Fibroblast of lung (primary cell): Measurements from ENCODE around the gene PSTPIP2. TPM values are rescaled to one million over a fixed set of nuclear protein-coding genes. Genes with fewer than 3 reads are reported as not detected.

Experiments used
- DNase-seq, 2 donors: peaks; one replicate each; pipeline versions ENCODE4 v3.0.0 to v3.0.0-alpha.2; 2010; ENCODE audit warnings: low read depth in 2 of 2
- H2AFZ ChIP-seq: 2 replicates; pipeline ENCODE4 v1.5.1; 2012; ENCODE audit warnings: low read length, control low read depth, inconsistent platforms
- H3K27ac ChIP-seq: 2 replicates; pipeline ENCODE4 v1.5.1; 2011; ENCODE audit warnings: low read length, control low read depth; ENCODE audit not compliant: insufficient read depth
- H3K27me3 ChIP-seq: 2 replicates; pipeline ENCODE4 v1.5.1; 2011; ENCODE audit warnings: mild to moderate bottlenecking, low read length; ENCODE audit not compliant: control insufficient read depth, insufficient read depth
- H3K36me3 ChIP-seq: 2 replicates; pipeline ENCODE4 v1.5.1; 2011; ENCODE audit warnings: low read length; ENCODE audit not compliant: control insufficient read depth, insufficient read depth
- H3K4me1 ChIP-seq: 2 replicates; pipeline ENCODE4 v1.5.1; 2011; ENCODE audit warnings: low read length; ENCODE audit not compliant: control insufficient read depth, insufficient read depth; ENCODE audit errors: extremely low read depth
- H3K4me2 ChIP-seq: 2 replicates; pipeline ENCODE4 v1.5.1; 2011; ENCODE audit warnings: low read length, control low read depth; ENCODE audit not compliant: insufficient read depth; ENCODE audit errors: extremely low read depth
- H3K4me3 ChIP-seq, 4 experiments: fragments of 200-600 bp in 1 of 4; sonication (generic) in 1 of 4; replicated peaks in 1 of 4; 2 replicates each; pipeline ENCODE4 v1.5.1; 2011 to 2016; ENCODE audit warnings: low read length in 4 of 4, low read depth in 3 of 4, mild to moderate bottlenecking in 3 of 4, control low read depth in 2 of 4, inconsistent platforms in 1 of 4, mixed read lengths in 1 of 4; ENCODE audit not compliant: insufficient read depth in 1 of 4; ENCODE audit errors: control extremely low read depth in 1 of 4
- H3K79me2 ChIP-seq: 2 replicates; pipeline ENCODE4 v1.5.1; 2012; ENCODE audit warnings: mild to moderate bottlenecking, low read length, inconsistent platforms; ENCODE audit not compliant: control insufficient read depth, insufficient read depth
- H3K9ac ChIP-seq: 2 replicates; pipeline ENCODE4 v1.5.1; 2011; ENCODE audit warnings: mild to moderate bottlenecking, low read length, control low read depth; ENCODE audit not compliant: insufficient read depth
- H3K9me3 ChIP-seq: 2 replicates; pipeline ENCODE4 v1.5.1; 2012; ENCODE audit warnings: low read depth, low read length; ENCODE audit not compliant: control insufficient read depth, insufficient read depth
- H4K20me1 ChIP-seq: 2 replicates; pipeline ENCODE4 v1.5.1; 2011; ENCODE audit warnings: low read length; ENCODE audit not compliant: control insufficient read depth, insufficient read depth; ENCODE audit errors: extremely low read depth
- CTCF ChIP-seq, 2 donors: IDR thresholded peaks in 1 of 2; conservative IDR thresholded peaks in 1 of 2; 1 replicate in 1 of 2; 2 replicates in 1 of 2; pipeline ENCODE4 v1.5.1; 2011 to 2012; ENCODE audit warnings: low read length in 2 of 2, control low read depth in 1 of 2, inconsistent platforms in 1 of 2, low read depth in 1 of 2, mild to moderate bottlenecking in 1 of 2
- EZH2 ChIP-seq: IDR thresholded peaks from 2 replicates; pipeline ENCODE4 v1.5.1; 2012; ENCODE audit warnings: low read length, control low read depth, mild to moderate bottlenecking; ENCODE audit errors: missing control alignments
- polyA plus RNA-seq, 2 donors: library from polyadenylated mRNA; depleted of rRNA in 1 of 2; stranded (reverse) in 1 of 2; unstranded in 1 of 2; fragments of >200 nt; gene quantifications; 2 replicates each; pipeline ENCODE4 v1.2.1, GENCODE V29; 2011 to 2012; ENCODE audit warnings: missing spikeins in 1 of 2
- total RNA-seq: library from RNA; depleted of rRNA; stranded (reverse); fragments of >200 nt; gene quantifications from 2 replicates; pipeline ENCODE4 v1.2.1, GENCODE V29; 2014

PSTPIP2 gene
- total and polyA plus RNA-seq, 2 donors (not counting 1 experiment from before 2014, with no cell fraction given): 13.4 to 18.4 TPM

DNA sequence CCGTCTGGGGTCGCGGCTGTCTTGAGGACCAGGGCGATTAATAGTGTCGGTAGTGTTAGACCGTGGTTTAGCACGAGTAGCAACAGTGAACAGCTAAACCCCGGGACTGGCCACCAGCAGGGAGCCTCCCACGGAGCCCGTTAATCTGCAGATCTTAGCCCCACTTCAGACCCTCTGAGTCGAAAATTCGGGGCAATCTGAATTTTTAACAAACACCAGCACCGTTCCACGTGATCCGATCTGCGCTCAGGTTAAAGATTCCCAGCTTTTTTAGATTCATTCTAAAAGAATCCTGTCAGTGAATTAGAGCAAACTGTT, 26.5 kb upstream of the PSTPIP2 start:
- peaks cover 3% of the 10 kb centered on the region for H3K4me1 ChIP-seq
- H3K4me3 ChIP-seq: peak overlapping the region; percentile 1 to 91 (median 74)
- no peaks in the 10 kb centered on the region for H3K9me3 ChIP-seq
- H3K27me3 ChIP-seq: no peaks in the 10 kb centered on the region
- H3K79me2 ChIP-seq: peaks cover 43% of the 10 kb centered on the region
- peak overlapping the region; percentile 73 for H3K4me2 ChIP-seq
- TF ChIP-seq EZH2: no peak
- TF ChIP-seq CTCF (conservative IDR thresholded peaks at IDR 0.05 in 1 of 2, IDR thresholded peaks at IDR 0.05 in 1 of 2; ENCODE audit: low read depth in 1 of 2, low read length in 2 of 2): no peak
- no peaks in the 10 kb centered on the region for H4K20me1 ChIP-seq
- H3K27ac ChIP-seq: peak overlapping the region; percentile 83
- peak overlapping the region; percentile 52 for H3K9ac ChIP-seq
- peak overlapping the region; percentile 95 for H2AFZ ChIP-seq
- no peak for DNase-seq
- H3K36me3 ChIP-seq: peaks cover 2% of the 10 kb centered on the region

DNA sequence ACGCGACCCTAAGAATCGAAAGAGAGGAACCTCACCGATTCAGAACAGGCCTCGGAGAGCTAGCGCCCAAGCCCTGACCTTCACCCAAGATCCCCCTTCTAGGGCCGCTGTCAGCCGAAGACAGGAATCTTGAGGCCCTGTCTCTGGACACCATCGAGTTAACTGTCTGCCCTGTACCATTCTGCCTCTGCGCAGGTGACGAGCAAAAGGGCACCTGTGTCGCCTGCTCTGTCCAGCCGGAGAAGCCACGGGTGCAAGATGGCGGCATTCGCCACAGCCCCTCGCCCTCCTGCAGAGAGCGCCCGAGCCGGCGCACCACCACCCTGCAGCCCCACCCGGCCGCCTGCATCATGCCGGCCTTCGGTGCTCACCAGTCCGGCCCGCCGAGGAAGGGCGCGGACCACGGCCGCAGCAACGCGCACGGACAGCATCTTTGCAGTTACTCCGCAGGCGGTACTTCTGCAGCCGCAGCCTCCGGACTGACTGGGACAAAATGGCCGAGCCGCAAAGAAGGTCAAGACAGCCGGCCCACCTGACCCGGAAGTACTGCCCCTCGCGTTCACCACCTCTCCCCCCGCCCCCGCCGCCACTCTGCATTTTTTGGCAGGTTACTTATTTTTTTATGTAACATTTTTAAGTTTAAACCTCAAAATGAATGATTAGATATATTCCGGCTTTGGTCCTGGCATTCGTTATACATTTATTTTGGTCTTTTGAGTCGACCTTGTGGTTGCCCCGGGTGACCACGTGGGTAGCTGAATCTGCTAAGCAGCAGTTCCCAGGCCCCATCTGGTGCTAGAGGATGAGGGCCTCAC, 25.9 kb upstream of the PSTPIP2 start, which contains the start of gene ATP5F1A:
Gene ATP5F1A, minus strand, starts transcription at position 496 of the 815 bp plus-strand sequence. Its CDS starts 65 bp downstream, at position 431.
- peak; percentile 77 to 84 for DNase-seq
- TF ChIP-seq CTCF (conservative IDR thresholded peaks at IDR 0.05 in 1 of 2, IDR thresholded peaks at IDR 0.05 in 1 of 2; ENCODE audit: low read depth in 1 of 2, low read length in 2 of 2) (no peak), EZH2 (no peak)
- no peaks in the 10 kb centered on the region for H3K9me3 ChIP-seq
- peaks cover 4% of the 10 kb centered on the region for H3K36me3 ChIP-seq
- peak within 1 kb of the TSS; percentile 78 for H3K4me2 ChIP-seq
- peaks cover 49% of the 10 kb centered on the region for H3K79me2 ChIP-seq
- peak within 1 kb of the TSS; percentile 64 to 95 (median 88) for H3K4me3 ChIP-seq
- no peaks in the 10 kb centered on the region for H4K20me1 ChIP-seq
- H3K4me1 ChIP-seq: peaks cover 3% of the 10 kb centered on the region
- peak within 1 kb of the TSS; percentile 95 for H2AFZ ChIP-seq
- peak within 1 kb of the TSS; percentile 78 for H3K9ac ChIP-seq
- no peaks in the 10 kb centered on the region for H3K27me3 ChIP-seq
- peak within 1 kb of the TSS; percentile 83 for H3K27ac ChIP-seq

DNA sequence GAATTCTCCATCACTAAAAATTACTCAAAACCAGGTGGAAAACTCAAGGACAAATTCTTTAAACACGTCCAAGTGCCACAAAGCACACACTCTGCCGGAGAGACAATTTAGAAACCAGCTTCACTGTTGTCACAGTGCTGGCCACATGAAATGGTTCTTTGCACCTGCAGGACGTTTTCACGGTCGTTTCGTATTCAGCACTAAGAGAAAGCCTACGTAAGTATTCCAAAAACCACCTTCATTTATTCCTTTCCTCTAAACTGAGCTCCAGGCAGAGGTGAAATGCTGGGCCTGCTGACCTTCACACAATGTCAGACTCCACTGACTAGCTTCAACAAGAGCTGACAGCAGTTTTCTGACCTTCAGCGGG, 25.4 kb upstream of the PSTPIP2 start:
- H3K36me3 ChIP-seq: peaks cover 4% of the 10 kb centered on the region
- TF ChIP-seq CTCF (conservative IDR thresholded peaks at IDR 0.05 in 1 of 2, IDR thresholded peaks at IDR 0.05 in 1 of 2; ENCODE audit: low read depth in 1 of 2, low read length in 2 of 2) (no peak), EZH2 (no peak)
- peaks cover 52% of the 10 kb centered on the region for H3K79me2 ChIP-seq

More for the DNA sequence above, 25.4 kb upstream of the PSTPIP2 start:
- Histone ChIP-seq H3K27me3 (no peaks in the 10 kb centered on the region), H3K9ac (peak overlapping the region; percentile 78), H3K4me1 (peaks cover 3% of the 10 kb centered on the region), H4K20me1 (no peaks in the 10 kb centered on the region), H3K4me3 (peak overlapping the region; percentile 64 to 95 (median 88)), H2AFZ (no peak overlapping the region), H3K4me2 (peak overlapping the region; percentile 78), H3K27ac (peak overlapping the region; percentile 83), H3K9me3 (no peaks in the 10 kb centered on the region)
- DNase-seq: no peak
